Endothelial cell of umbilical vein (primary cell): Measurements from ENCODE around the gene RIOK3. TPM values are rescaled to one million over a fixed set of nuclear protein-coding genes. Genes with fewer than 3 reads are reported as not detected.

ENCODE experiments used
- BruUV-seq: library from RNA; stranded (reverse); fragments of 400-500 nt; replicated peaks from 2 replicates; lab custom pipeline; 2021; lab: Mats Ljungman, UMichigan
- CTCF ChIA-PET: fragments of 300-600, 350-600 bp; sonication (Branson Sonifier 250); formaldehyde crosslinking; loops from one replicate; lab custom pipeline; 2021; ENCODE audit warnings: antibody characterized with exemption, inconsistent platforms; lab: Charles Lee
- POLR2A ChIA-PET: fragments of 300-600, 350-600 bp; sonication (Branson Sonifier 250); formaldehyde crosslinking; loops from one replicate; lab custom pipeline; 2021; ENCODE audit warnings: antibody characterized with exemption, inconsistent platforms; lab: Charles Lee
- DNase-seq: peaks from one replicate; pipeline ENCODE4 v3.0.0-alpha.2; 2011; ENCODE audit warnings: low read depth, low spot score
- FAIRE-seq: peaks from 2 replicates; lab custom pipeline; 2011; peaks lifted over from hg19 to GRCh38; lab: Jason Lieb, UNC
- H2AFZ ChIP-seq: 2 replicates; pipeline ENCODE4 v1.6.0; 2012; ENCODE audit warnings: low read depth, low read length, control low read depth, inconsistent platforms
- H3K27ac ChIP-seq: 2 replicates; pipeline ENCODE4 v1.5.1; 2011; ENCODE audit warnings: low read depth, mild to moderate bottlenecking, control low read depth, low read length, moderate library complexity; ENCODE audit not compliant: insufficient read depth
- H3K27me3 ChIP-seq, 2 experiments: 2 replicates each; pipeline versions ENCODE4 v1.6.0 to v1.6.1; 2011; ENCODE audit warnings: low read length in 2 of 2, mixed read lengths in 1 of 2; ENCODE audit not compliant: control insufficient read depth in 2 of 2, insufficient read depth in 2 of 2
- H3K36me3 ChIP-seq, 2 experiments: 2 replicates in 1 of 2; 3 replicates in 1 of 2; pipeline ENCODE4 v1.5.1; 2011; ENCODE audit warnings: low read length in 2 of 2, mild to moderate bottlenecking in 1 of 2, moderate library complexity in 1 of 2; ENCODE audit not compliant: control insufficient read depth in 2 of 2, insufficient read depth in 2 of 2; ENCODE audit errors: extremely low read depth in 1 of 2
- H3K4me1 ChIP-seq: 3 replicates; pipeline ENCODE4 v1.5.1; 2011; ENCODE audit warnings: mild to moderate bottlenecking, low read length; ENCODE audit not compliant: control insufficient read depth, insufficient read depth; ENCODE audit errors: extremely low read depth
- H3K4me2 ChIP-seq: 2 replicates; pipeline ENCODE4 v1.6.1; 2011; ENCODE audit warnings: low read length, control low read depth, mixed read lengths; ENCODE audit not compliant: insufficient read depth
- H3K4me3 ChIP-seq, 3 experiments: fragments of 200-600 bp in 1 of 3; sonication (generic), shearing (Covaris generic) in 1 of 3; replicated peaks in 1 of 3; 2 replicates each; pipeline ENCODE4 v1.5.1; 2011 to 2016; ENCODE audit warnings: control low read depth in 3 of 3, low read length in 3 of 3, mild to moderate bottlenecking in 2 of 3, inconsistent platforms in 1 of 3, low read depth in 1 of 3, moderate library complexity in 1 of 3; ENCODE audit not compliant: insufficient read depth in 1 of 3
- H3K79me2 ChIP-seq: 2 replicates; pipeline ENCODE4 v1.6.0; 2012; ENCODE audit warnings: low read length, inconsistent platforms; ENCODE audit not compliant: control insufficient read depth, insufficient read depth
- H3K9ac ChIP-seq: replicated peaks from 2 replicates; pipeline ENCODE3; 2011; ENCODE audit warnings: low read length, control low read depth; ENCODE audit not compliant: insufficient read depth; ENCODE audit errors: extremely low read depth
- H3K9me1 ChIP-seq: replicated peaks from 3 replicates; pipeline ENCODE4 v1.6.0; 2011; ENCODE audit warnings: mild to moderate bottlenecking, low read length; ENCODE audit not compliant: control insufficient read depth, insufficient read depth; ENCODE audit errors: extremely low read depth
- H3K9me3 ChIP-seq: replicated peaks from 2 replicates; pipeline ENCODE4 v1.5.1; 2012; ENCODE audit warnings: low read length, inconsistent platforms; ENCODE audit not compliant: control insufficient read depth, insufficient read depth
- H4K20me1 ChIP-seq: replicated peaks from 2 replicates; pipeline ENCODE3; 2011; ENCODE audit warnings: mild to moderate bottlenecking, low read length; ENCODE audit not compliant: control insufficient read depth, insufficient read depth; ENCODE audit errors: extremely low read depth
- FOS ChIP-seq: IDR thresholded peaks from 2 replicates; pipeline ENCODE4 v1.6.1; 2011; ENCODE audit warnings: mild to moderate bottlenecking, low read length, moderate library complexity, borderline replicate concordance; ENCODE audit not compliant: insufficient read depth
- GATA2 ChIP-seq: IDR thresholded peaks from 2 replicates; pipeline ENCODE4 v1.7.0; 2011; ENCODE audit warnings: low read depth, mild to moderate bottlenecking, moderate library complexity, mixed read lengths, low read length; ENCODE audit not compliant: insufficient read length, insufficient read depth
- JUN ChIP-seq: IDR thresholded peaks from 2 replicates; pipeline ENCODE4 v1.6.1; 2011; ENCODE audit warnings: borderline replicate concordance, low read depth; ENCODE audit not compliant: insufficient read length, insufficient read depth
- POLR2AphosphoS5 ChIP-seq: IDR thresholded peaks from 2 replicates; pipeline ENCODE4 v1.6.1; 2012; ENCODE audit warnings: low read depth, mild to moderate bottlenecking, control low read depth, low read length, moderate library complexity; ENCODE audit not compliant: insufficient read depth
- dilution Hi-C: fragments of 300-500 bp; cut with MboI; formaldehyde crosslinking; loops from one replicate; pipeline ENCODE4 v1.15.0; 2019; ENCODE audit warnings: low sequenced_read_pairs; ENCODE audit not compliant: extremely low pct_ligation_motif_present
- intact Hi-C: fragments of 100-400 bp; cut with micrococcal nuclease; formaldehyde crosslinking; loops from one replicate; pipeline ENCODE4 v1.10.0; 2022
- polyA plus RNA-seq, 4 experiments: library from polyadenylated mRNA; depleted of rRNA in 3 of 4; stranded (reverse) in 3 of 4; unstranded in 1 of 4; fragments of >200 nt; gene quantifications; 2 replicates each; pipeline versions ENCODE4 v1.2.1 to v1.2.3, GENCODE V29; 2011 to 2012; ENCODE audit warnings: missing spikeins in 1 of 4
- total RNA-seq: library from RNA; stranded (reverse); gene quantifications from 2 replicates; pipeline ENCODE4 v1.2.3, GENCODE V29; 2021
- TF ChIP-seq, protein P1 (sequence below): IDR thresholded peaks from 2 replicates; pipeline ENCODE4 v1.6.1; 2011; ENCODE audit not compliant: insufficient read depth, insufficient read length
- TF ChIP-seq, protein P2 (sequence below), 2 donors: IDR thresholded peaks; 1 replicate in 1 of 2; 2 replicates in 1 of 2; pipeline ENCODE4 v1.5.1; 2011; ENCODE audit warnings: low read length in 2 of 2, mild to moderate bottlenecking in 2 of 2, moderate library complexity in 2 of 2, control low read depth in 1 of 2, inconsistent platforms in 1 of 2, low read depth in 1 of 2; ENCODE audit not compliant: insufficient read depth in 1 of 2; ENCODE audit errors: extremely low read depth in 1 of 2

RIOK3 gene
- total and polyA plus RNA-seq, 2 donors (not counting 3 experiments of a cell fraction or from before 2014, with no cell fraction given), result 14.8 to 50.7 TPM

DNA sequence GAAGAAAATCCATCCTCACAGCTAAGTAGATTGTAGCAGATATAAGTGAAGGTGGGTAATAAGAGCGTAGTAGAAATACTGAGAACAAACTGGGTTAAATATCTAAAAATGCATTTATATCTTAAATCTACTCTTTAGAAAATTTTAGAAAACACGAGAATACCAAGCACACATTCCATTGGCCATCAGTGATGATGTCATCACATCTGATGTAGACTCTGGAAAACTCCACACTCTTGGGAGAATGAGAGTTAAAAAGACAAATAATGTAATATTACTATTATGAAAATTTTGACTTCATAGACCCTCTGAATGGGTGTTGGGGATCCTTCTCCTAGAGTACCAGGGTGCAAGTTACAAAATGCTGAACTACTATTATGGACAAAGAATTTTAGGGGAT is 3.7 kb downstream of the RIOK3 start:
- BruUV-seq, result no TSS peak
- no peak overlapping the region for H3K4me2 ChIP-seq
- H3K27ac ChIP-seq, result no peak overlapping the region
- H3K4me3 ChIP-seq, result no peak overlapping the region
- no peaks in the 10 kb centered on the region for H3K27me3 ChIP-seq
- ChIA-PET CTCF (no interaction called here), POLR2A (no interaction called here)
- H3K9ac ChIP-seq, result no peak overlapping the region
- H2AFZ ChIP-seq, result no peak overlapping the region
- intact Hi-C loops, result loop anchor here (5.0 kb wide), 1 partner anchor 525 kb away; the partner anchor contains the start of gene RBBP8
- TF ChIP-seq, protein P1, sequence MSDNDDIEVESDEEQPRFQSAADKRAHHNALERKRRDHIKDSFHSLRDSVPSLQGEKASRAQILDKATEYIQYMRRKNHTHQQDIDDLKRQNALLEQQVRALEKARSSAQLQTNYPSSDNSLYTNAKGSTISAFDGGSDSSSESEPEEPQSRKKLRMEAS, result no peak
- TF ChIP-seq JUN (no peak), POLR2AphosphoS5 (no peak), FOS (no peak), GATA2 (no peak)
- TF ChIP-seq, protein P2, sequence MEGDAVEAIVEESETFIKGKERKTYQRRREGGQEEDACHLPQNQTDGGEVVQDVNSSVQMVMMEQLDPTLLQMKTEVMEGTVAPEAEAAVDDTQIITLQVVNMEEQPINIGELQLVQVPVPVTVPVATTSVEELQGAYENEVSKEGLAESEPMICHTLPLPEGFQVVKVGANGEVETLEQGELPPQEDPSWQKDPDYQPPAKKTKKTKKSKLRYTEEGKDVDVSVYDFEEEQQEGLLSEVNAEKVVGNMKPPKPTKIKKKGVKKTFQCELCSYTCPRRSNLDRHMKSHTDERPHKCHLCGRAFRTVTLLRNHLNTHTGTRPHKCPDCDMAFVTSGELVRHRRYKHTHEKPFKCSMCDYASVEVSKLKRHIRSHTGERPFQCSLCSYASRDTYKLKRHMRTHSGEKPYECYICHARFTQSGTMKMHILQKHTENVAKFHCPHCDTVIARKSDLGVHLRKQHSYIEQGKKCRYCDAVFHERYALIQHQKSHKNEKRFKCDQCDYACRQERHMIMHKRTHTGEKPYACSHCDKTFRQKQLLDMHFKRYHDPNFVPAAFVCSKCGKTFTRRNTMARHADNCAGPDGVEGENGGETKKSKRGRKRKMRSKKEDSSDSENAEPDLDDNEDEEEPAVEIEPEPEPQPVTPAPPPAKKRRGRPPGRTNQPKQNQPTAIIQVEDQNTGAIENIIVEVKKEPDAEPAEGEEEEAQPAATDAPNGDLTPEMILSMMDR (IDR thresholded peaks at IDR 0.05; ENCODE audit: extremely low read depth in 1 of 2, insufficient read depth in 1 of 2, low read depth in 1 of 2, low read length in 2 of 2), result no peak
- no peaks in the 10 kb centered on the region for H3K36me3 ChIP-seq
- FAIRE-seq, result no peak
- H3K9me1 ChIP-seq, result no peaks in the 10 kb centered on the region
- DNase-seq, result no peak
- peaks cover 82% of the 10 kb centered on the region for H3K79me2 ChIP-seq
- dilution Hi-C loops, result no loop called here
- H3K9me3 ChIP-seq, result no peaks in the 10 kb centered on the region
- peaks cover 20% of the 10 kb centered on the region for H3K4me1 ChIP-seq
- peaks cover 13% of the 10 kb centered on the region for H4K20me1 ChIP-seq
